Bronchial epithelial cell (primary cell): ENCODE measurements around the gene ADAM19. TPM values are rescaled to one million over a fixed set of nuclear protein-coding genes. Genes with fewer than 3 reads are reported as not detected.
"Not testable (repeated sequence)": the region's sequence is repeated elsewhere in the genome, so short reads cannot be mapped to it uniquely, and the experiment has no call there.

ENCODE experiments used
- DNase-seq: peaks from one replicate; pipeline ENCODE4 v3.0.0-alpha.2; 2010; ENCODE audit warnings: low read depth
- FAIRE-seq: peaks from 2 replicates; lab custom pipeline; 2011; peaks lifted over from hg19 to GRCh38; lab: Jason Lieb, UNC
- H3K27me3 ChIP-seq: 2 replicates; pipeline ENCODE4 v1.5.1; 2011; ENCODE audit warnings: low read length; ENCODE audit not compliant: control insufficient read depth, insufficient read depth
- H3K36me3 ChIP-seq: 2 replicates; pipeline ENCODE4 v1.5.1; 2011; ENCODE audit warnings: low read length; ENCODE audit not compliant: control insufficient read depth, insufficient read depth
- H3K4me3 ChIP-seq: 2 replicates; pipeline ENCODE4 v1.5.1; 2011; ENCODE audit warnings: mild to moderate bottlenecking, low read depth, low read length, control low read depth
- total RNA-seq: library from RNA; depleted of rRNA; stranded (reverse); fragments of >200 nt; gene quantifications from 2 replicates; pipeline ENCODE4 v1.2.1, GENCODE V29; 2014
- TF ChIP-seq, protein P1 (sequence below): IDR thresholded peaks from 2 replicates; pipeline ENCODE4 v1.5.1; 2011; ENCODE audit warnings: mild to moderate bottlenecking, moderate library complexity, low read length, control low read depth, inconsistent platforms; ENCODE audit not compliant: insufficient read depth, severe bottlenecking

The ADAM19 gene
- total RNA-seq, 1 donor from 2014 or later, result 0.79 TPM

GRCh38 chr5:157431544-157432200 lies 143.9 kb downstream of the ADAM19 start:
- no peak overlapping the region for H3K4me3 ChIP-seq
- no peak for FAIRE-seq
- TF ChIP-seq, protein P1, sequence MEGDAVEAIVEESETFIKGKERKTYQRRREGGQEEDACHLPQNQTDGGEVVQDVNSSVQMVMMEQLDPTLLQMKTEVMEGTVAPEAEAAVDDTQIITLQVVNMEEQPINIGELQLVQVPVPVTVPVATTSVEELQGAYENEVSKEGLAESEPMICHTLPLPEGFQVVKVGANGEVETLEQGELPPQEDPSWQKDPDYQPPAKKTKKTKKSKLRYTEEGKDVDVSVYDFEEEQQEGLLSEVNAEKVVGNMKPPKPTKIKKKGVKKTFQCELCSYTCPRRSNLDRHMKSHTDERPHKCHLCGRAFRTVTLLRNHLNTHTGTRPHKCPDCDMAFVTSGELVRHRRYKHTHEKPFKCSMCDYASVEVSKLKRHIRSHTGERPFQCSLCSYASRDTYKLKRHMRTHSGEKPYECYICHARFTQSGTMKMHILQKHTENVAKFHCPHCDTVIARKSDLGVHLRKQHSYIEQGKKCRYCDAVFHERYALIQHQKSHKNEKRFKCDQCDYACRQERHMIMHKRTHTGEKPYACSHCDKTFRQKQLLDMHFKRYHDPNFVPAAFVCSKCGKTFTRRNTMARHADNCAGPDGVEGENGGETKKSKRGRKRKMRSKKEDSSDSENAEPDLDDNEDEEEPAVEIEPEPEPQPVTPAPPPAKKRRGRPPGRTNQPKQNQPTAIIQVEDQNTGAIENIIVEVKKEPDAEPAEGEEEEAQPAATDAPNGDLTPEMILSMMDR, result peak; percentile 41
- peak; percentile 69 for DNase-seq
- no peaks in the 10 kb centered on the region for H3K27me3 ChIP-seq
- no peaks in the 10 kb centered on the region for H3K36me3 ChIP-seq

DNA sequence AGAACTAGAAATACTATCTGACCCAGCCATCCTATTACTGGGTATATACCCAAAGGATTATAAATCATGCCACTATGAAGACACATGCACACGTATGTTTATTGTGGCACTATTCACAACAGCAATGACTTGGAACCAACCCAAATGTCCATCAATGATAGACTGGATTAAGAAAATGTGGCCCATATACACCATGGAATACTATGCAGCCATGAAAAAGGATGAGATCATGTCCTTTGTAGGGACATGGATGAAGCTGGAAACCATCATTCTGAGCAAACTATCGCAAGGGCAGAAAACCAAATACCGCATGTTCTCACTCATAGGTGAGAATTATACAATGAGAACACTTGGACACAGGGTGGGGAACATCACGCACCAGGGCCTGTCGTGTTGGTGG lies 145.7 kb downstream of the ADAM19 start:
- H3K4me3 ChIP-seq, FAIRE-seq, H3K36me3 ChIP-seq, H3K27me3 ChIP-seq, DNase-seq: not testable (repeated sequence)

Other genes starting within 250 kb of the ADAM19 start
- 5.3 and 9.2 TPM in 2 replicates for gene NIPAL4, start 115.6 kb downstream of the ADAM19 start, total RNA-seq
- under 0.01 TPM in 1 of 2 replicates, not detected in the other for gene SOX30, start 76.7 kb upstream of the ADAM19 start, total RNA-seq
- gene C5orf52, start 95.8 kb upstream of the ADAM19 start, total RNA-seq, result not detected in 2 replicates
- 31.5 and 38.2 TPM in 2 replicates for gene THG1L, start 155.6 kb upstream of the ADAM19 start, total RNA-seq
- 2.9 and 4.5 TPM in 2 replicates for gene LSM11, start 167.9 kb upstream of the ADAM19 start, total RNA-seq